ENCODE data around the gene DCAF6.

DCAF6 gene

GRCh38 chr1:168082008-168082876 is 145.8 kb downstream of the DCAF6 start:
- Histone ChIP-seq H3K9me3 (ENCODE audit: control insufficient read depth, insufficient read depth, low read length) (no peaks in the 10 kb centered on the region), H3K27ac (ENCODE audit: low read length) (no peak overlapping the region), H3K4me1 (ENCODE audit: control insufficient read depth, insufficient read depth, low read length) (0 out of 2 replicates have a peak, but pooled peaks cover 2% of the 10 kb centered on the region), H3K27me3 (ENCODE audit: control insufficient read depth, insufficient read depth, low read length) (no peaks in the 10 kb centered on the region), H3K4me3 (ENCODE audit: low read length) (no peak overlapping the region), H3K36me3 (ENCODE audit: control insufficient read depth, insufficient read depth, low read length) (no peaks in the 10 kb centered on the region; the same call in 1 of the 2 replicates)
- WGBS (ENCODE audit: insufficient coverage, insufficient read length) = no CpG with 5 or more reads among the region's 8 CpGs
- DNase-seq (ENCODE audit: low read depth, low spot score) = peak; percentile 66

GRCh38 chr1:168083456-168084325 is 147.2 kb downstream of the DCAF6 start:
- Histone ChIP-seq H3K36me3 (ENCODE audit: control insufficient read depth, insufficient read depth, low read length) (no peaks in the 10 kb centered on the region; the same call in 1 of the 2 replicates), H3K27ac (ENCODE audit: low read length) (no peak overlapping the region), H3K4me3 (ENCODE audit: low read length) (no peak overlapping the region), H3K9me3 (ENCODE audit: control insufficient read depth, insufficient read depth, low read length) (no peaks in the 10 kb centered on the region), H3K27me3 (ENCODE audit: control insufficient read depth, insufficient read depth, low read length) (no peaks in the 10 kb centered on the region), H3K4me1 (ENCODE audit: control insufficient read depth, insufficient read depth, low read length) (0 out of 2 replicates have a peak, but pooled peaks cover 2% of the 10 kb centered on the region)
- whole genome bisulfite sequencing (ENCODE audit: insufficient coverage, insufficient read length) = no CpG with 5 or more reads among the region's 7 CpGs
- no peak for DNase-seq (ENCODE audit: low read depth, low spot score)

- H3K27ac ChIP-seq (ENCODE audit: low read length) = no peak overlapping the region
- 0 out of 2 replicates have a peak, but pooled peaks cover 2% of the 10 kb centered on the region for H3K4me1 ChIP-seq (ENCODE audit: control insufficient read depth, insufficient read depth, low read length)
- no peaks in the 10 kb centered on the region; the same call in 1 of the 2 replicates for H3K36me3 ChIP-seq (ENCODE audit: control insufficient read depth, insufficient read depth, low read length)
- H3K4me3 ChIP-seq (ENCODE audit: low read length) = no peak overlapping the region
- H3K9me3 ChIP-seq (ENCODE audit: control insufficient read depth, insufficient read depth, low read length) = no peaks in the 10 kb centered on the region
- peak; percentile 79 for DNase-seq (ENCODE audit: low read depth, low spot score)
- WGBS (ENCODE audit: insufficient coverage, insufficient read length) = no CpG with 5 or more reads among the region's 13 CpGs
- no peaks in the 10 kb centered on the region for H3K27me3 ChIP-seq (ENCODE audit: control insufficient read depth, insufficient read depth, low read length)
Observed at GRCh38 chr1:168084396-168085231, 148.1 kb downstream of the DCAF6 start.

- Histone ChIP-seq H3K27ac (ENCODE audit: low read length) (no peak overlapping the region), H3K4me1 (ENCODE audit: control insufficient read depth, insufficient read depth, low read length) (0 out of 2 replicates have a peak, but pooled peaks cover 2% of the 10 kb centered on the region), H3K4me3 (ENCODE audit: low read length) (no peak overlapping the region), H3K9me3 (ENCODE audit: control insufficient read depth, insufficient read depth, low read length) (no peaks in the 10 kb centered on the region), H3K36me3 (ENCODE audit: control insufficient read depth, insufficient read depth, low read length) (no peaks in the 10 kb centered on the region; the same call in 1 of the 2 replicates), H3K27me3 (ENCODE audit: control insufficient read depth, insufficient read depth, low read length) (no peaks in the 10 kb centered on the region)
- WGBS (ENCODE audit: insufficient coverage, insufficient read length) = no CpG with 5 or more reads among the region's 16 CpGs
- DNase-seq (ENCODE audit: low read depth, low spot score) = no peak
Observed at GRCh38 chr1:168085401-168085872, 149.0 kb downstream of the DCAF6 start.

- 0 out of 2 replicates have a peak, but pooled peaks cover 2% of the 10 kb centered on the region for H3K4me1 ChIP-seq (ENCODE audit: control insufficient read depth, insufficient read depth, low read length)
- H3K27ac ChIP-seq (ENCODE audit: low read length) = no peak overlapping the region
- no peaks in the 10 kb centered on the region for H3K27me3 ChIP-seq (ENCODE audit: control insufficient read depth, insufficient read depth, low read length)
- no CpG with 5 or more reads among the region's 2 CpGs for WGBS (ENCODE audit: insufficient coverage, insufficient read length)
- DNase-seq (ENCODE audit: low read depth, low spot score) = no peak
- H3K4me3 ChIP-seq (ENCODE audit: low read length) = no peak overlapping the region
- H3K36me3 ChIP-seq (ENCODE audit: control insufficient read depth, insufficient read depth, low read length) = no peaks in the 10 kb centered on the region; the same call in 1 of the 2 replicates
- no peaks in the 10 kb centered on the region for H3K9me3 ChIP-seq (ENCODE audit: control insufficient read depth, insufficient read depth, low read length)
Observed at GRCh38 chr1:168086438-168086837, 150.0 kb downstream of the DCAF6 start.

GRCh38 chr1:168087696-168088095 is 151.2 kb downstream of the DCAF6 start:
- Histone ChIP-seq H3K27ac (ENCODE audit: low read length) (no peak overlapping the region), H3K4me1 (ENCODE audit: control insufficient read depth, insufficient read depth, low read length) (0 out of 2 replicates have a peak, but pooled peaks cover 2% of the 10 kb centered on the region), H3K9me3 (ENCODE audit: control insufficient read depth, insufficient read depth, low read length) (no peaks in the 10 kb centered on the region), H3K4me3 (ENCODE audit: low read length) (no peak overlapping the region), H3K36me3 (ENCODE audit: control insufficient read depth, insufficient read depth, low read length) (no peaks in the 10 kb centered on the region; the same call in 1 of the 2 replicates), H3K27me3 (ENCODE audit: control insufficient read depth, insufficient read depth, low read length) (no peaks in the 10 kb centered on the region)
- DNase-seq (ENCODE audit: low read depth, low spot score) = no peak
- no CpG with 5 or more reads among the region's 10 CpGs for WGBS (ENCODE audit: insufficient coverage, insufficient read length)

GRCh38 chr1:168088511-168089325 is 152.2 kb downstream of the DCAF6 start:
- H3K4me1 ChIP-seq (ENCODE audit: control insufficient read depth, insufficient read depth, low read length) = 0 out of 2 replicates have a peak, but pooled peaks cover 2% of the 10 kb centered on the region
- H3K36me3 ChIP-seq (ENCODE audit: control insufficient read depth, insufficient read depth, low read length) = no peaks in the 10 kb centered on the region; the same call in 1 of the 2 replicates
- H3K4me3 ChIP-seq (ENCODE audit: low read length) = no peak overlapping the region
- H3K27ac ChIP-seq (ENCODE audit: low read length) = no peak overlapping the region
- no peak for DNase-seq (ENCODE audit: low read depth, low spot score)
- no peaks in the 10 kb centered on the region for H3K9me3 ChIP-seq (ENCODE audit: control insufficient read depth, insufficient read depth, low read length)
- WGBS (ENCODE audit: insufficient coverage, insufficient read length) = no CpG with 5 or more reads among the region's 14 CpGs
- H3K27me3 ChIP-seq (ENCODE audit: control insufficient read depth, insufficient read depth, low read length) = no peaks in the 10 kb centered on the region

- no peak overlapping the region for H3K27ac ChIP-seq (ENCODE audit: low read length)
- no peaks in the 10 kb centered on the region for H3K27me3 ChIP-seq (ENCODE audit: control insufficient read depth, insufficient read depth, low read length)
- no peak for DNase-seq (ENCODE audit: low read depth, low spot score)
- H3K9me3 ChIP-seq (ENCODE audit: control insufficient read depth, insufficient read depth, low read length) = no peaks in the 10 kb centered on the region
- no peaks in the 10 kb centered on the region; the same call in 1 of the 2 replicates for H3K36me3 ChIP-seq (ENCODE audit: control insufficient read depth, insufficient read depth, low read length)
- H3K4me3 ChIP-seq (ENCODE audit: low read length) = no peak overlapping the region
- 0 out of 2 replicates have a peak, but pooled peaks cover 2% of the 10 kb centered on the region for H3K4me1 ChIP-seq (ENCODE audit: control insufficient read depth, insufficient read depth, low read length)
- WGBS (ENCODE audit: insufficient coverage, insufficient read length) = no CpG with 5 or more reads among the region's 13 CpGs
Observed at GRCh38 chr1:168089326-168089978, 153.0 kb downstream of the DCAF6 start.

- H3K27ac ChIP-seq (ENCODE audit: low read length) = no peak overlapping the region
Observed at GRCh38 chr1:168089979-168090337, 153.5 kb downstream of the DCAF6 start.

More at GRCh38 chr1:168089979-168090337, 153.5 kb downstream of the DCAF6 start:
- no peaks in the 10 kb centered on the region for H3K27me3 ChIP-seq (ENCODE audit: control insufficient read depth, insufficient read depth, low read length)
- no CpG with 5 or more reads among the region's 2 CpGs for WGBS (ENCODE audit: insufficient coverage, insufficient read length)
- no peak for DNase-seq (ENCODE audit: low read depth, low spot score)
- H3K36me3 ChIP-seq (ENCODE audit: control insufficient read depth, insufficient read depth, low read length) = no peaks in the 10 kb centered on the region; the same call in 1 of the 2 replicates
- no peaks in the 10 kb centered on the region for H3K9me3 ChIP-seq (ENCODE audit: control insufficient read depth, insufficient read depth, low read length)
- 0 out of 2 replicates have a peak, but pooled peaks cover under 1% of the 10 kb centered on the region for H3K4me1 ChIP-seq (ENCODE audit: control insufficient read depth, insufficient read depth, low read length)
- no peak overlapping the region for H3K4me3 ChIP-seq (ENCODE audit: low read length)
